SK-N-SH (cell line): ENCODE results near the gene PNLDC1. TPM values are rescaled to one million over a fixed set of nuclear protein-coding genes. Genes with fewer than 3 reads are reported as not detected.

Source experiments
- CTCF ChIA-PET: fragments of 300-600, 350-600 bp; formaldehyde crosslinking; extraction: SDS; loops from one replicate; lab custom pipeline; 2021; lab: Yijun Ruan, JAX
- POLR2A ChIA-PET: fragments of 350-600 bp; sonication (Branson Sonifier 250); formaldehyde crosslinking; extraction: SDS; loops from one replicate; lab custom pipeline; 2020; ENCODE audit warnings: antibody characterized with exemption, inconsistent platforms; lab: Yijun Ruan, JAX
- DNase-seq: peaks from one replicate; pipeline ENCODE4 v3.0.0; 2012
- H2AFZ ChIP-seq: fragments of 200-600 bp; sonication (generic); 2 replicates; pipeline ENCODE4 v1.8.1; 2016; ENCODE audit warnings: antibody characterized with exemption, mild to moderate bottlenecking, low read depth
- H3F3A ChIP-seq: fragments of 200-600 bp; sonication (generic); replicated peaks from 2 replicates; pipeline ENCODE3; 2016; ENCODE audit warnings: antibody characterized with exemption, mild to moderate bottlenecking; ENCODE audit not compliant: insufficient read depth
- H3K27ac ChIP-seq, 2 experiments: fragments of 200-500 bp in 1 of 2; fragments of 200-600 bp in 1 of 2; sonication (Bioruptor generic) in 1 of 2; sonication (generic), shearing (Covaris generic) in 1 of 2; 2 replicates each; pipeline versions ENCODE4 v1.5.1 to v1.6.1; 2014 to 2016; ENCODE audit warnings: low read depth in 2 of 2, inconsistent platforms in 1 of 2, low read length in 1 of 2, mild to moderate bottlenecking in 1 of 2, mixed read lengths in 1 of 2
- H3K27me3 ChIP-seq: fragments of 200-600 bp; sonication (generic), shearing (Covaris generic); 2 replicates; pipeline ENCODE4 v1.6.1; 2016; ENCODE audit warnings: mixed run types; ENCODE audit not compliant: insufficient read depth
- H3K36me3 ChIP-seq, 2 experiments: fragments of 200-500 bp in 1 of 2; fragments of 200-600 bp in 1 of 2; sonication (Bioruptor generic) in 1 of 2; sonication (generic) in 1 of 2; replicated peaks in 1 of 2; 2 replicates each; pipeline versions ENCODE3 to v1.5.1; 2014 to 2016; ENCODE audit warnings: low read length in 1 of 2, mild to moderate bottlenecking in 1 of 2; ENCODE audit not compliant: insufficient read depth in 2 of 2, control insufficient read depth in 1 of 2
- H3K4me1 ChIP-seq, 2 experiments: fragments of 200-500 bp in 1 of 2; fragments of 200-600 bp in 1 of 2; sonication (Bioruptor generic) in 1 of 2; sonication (generic), shearing (Covaris generic) in 1 of 2; 2 replicates each; pipeline versions ENCODE4 v1.5.1 to v1.6.1; 2014 to 2016; ENCODE audit warnings: low read depth in 1 of 2, low read length in 1 of 2, mixed run types in 1 of 2; ENCODE audit not compliant: insufficient read depth in 2 of 2, control insufficient read depth in 1 of 2
- H3K4me2 ChIP-seq: fragments of 200-600 bp; sonication (generic), shearing (Covaris generic); 2 replicates; pipeline ENCODE4 v1.6.1; 2017; ENCODE audit warnings: mixed run types
- H3K4me3 ChIP-seq, 2 experiments: fragments of 200-500 bp in 1 of 2; fragments of 200-600 bp in 1 of 2; sonication (Bioruptor generic) in 1 of 2; sonication (generic), shearing (Covaris generic) in 1 of 2; 2 replicates each; pipeline versions ENCODE4 v1.5.1 to v1.8.1; 2014 to 2016; ENCODE audit warnings: low read depth in 2 of 2, inconsistent platforms in 1 of 2, low read length in 1 of 2, mild to moderate bottlenecking in 1 of 2, mixed read lengths in 1 of 2, moderate library complexity in 1 of 2
- H3K79me2 ChIP-seq: fragments of 200-600 bp; sonication (generic); 2 replicates; pipeline ENCODE4 v1.8.1; 2017; ENCODE audit warnings: mild to moderate bottlenecking; ENCODE audit not compliant: insufficient read depth
- H3K9ac ChIP-seq: fragments of 200-600 bp; sonication (generic); 2 replicates; pipeline ENCODE4 v1.6.1; 2017; ENCODE audit warnings: mixed run types
- H3K9me2 ChIP-seq: fragments of 200-600 bp; sonication (generic); 2 replicates; pipeline ENCODE4 v1.6.1; 2017; ENCODE audit warnings: mixed run types
- H3K9me3 ChIP-seq: fragments of 200-600 bp; sonication (generic); 2 replicates; pipeline ENCODE4 v1.6.1; 2017; ENCODE audit warnings: mixed run types, mild to moderate bottlenecking, moderate library complexity
- H4K20me1 ChIP-seq: fragments of 200-600 bp; sonication (generic); 2 replicates; pipeline ENCODE4 v1.6.1; 2017; ENCODE audit warnings: mild to moderate bottlenecking, mixed run types; ENCODE audit not compliant: insufficient read depth
- FOXJ3 ChIP-seq: sonication (generic); formaldehyde crosslinking; IDR thresholded peaks from 2 replicates; pipeline ENCODE4 v1.5.1; 2020; ENCODE audit warnings: mild to moderate bottlenecking, missing genetic modification reagents
- FOXM1 ChIP-seq: IDR thresholded peaks from 2 replicates; pipeline ENCODE4 v1.4.0; 2012; ENCODE audit warnings: low read depth, mild to moderate bottlenecking
- GABPA ChIP-seq: IDR thresholded peaks from 2 replicates; pipeline ENCODE4 v1.4.0; 2012; ENCODE audit warnings: low read depth, mild to moderate bottlenecking
- MXI1 ChIP-seq: IDR thresholded peaks from 2 replicates; pipeline ENCODE4 v1.6.1; 2012; ENCODE audit warnings: mild to moderate bottlenecking, low read depth, low read length, improper control_type of control experiment
- RFX5 ChIP-seq: IDR thresholded peaks from 2 replicates; pipeline ENCODE4 v1.6.1; 2012; ENCODE audit warnings: mild to moderate bottlenecking, improper control_type of control experiment, low read length
- RXRA ChIP-seq: IDR thresholded peaks from 2 replicates; pipeline ENCODE4 v1.4.0; 2012; ENCODE audit warnings: low read depth, mild to moderate bottlenecking, borderline replicate concordance
- SIN3A ChIP-seq: IDR thresholded peaks from 2 replicates; pipeline ENCODE4 v1.6.1; 2012; ENCODE audit warnings: low read depth, mild to moderate bottlenecking, low read length, moderate library complexity, borderline replicate concordance
- TAF1 ChIP-seq: IDR thresholded peaks from 2 replicates; pipeline ENCODE4 v1.6.1; 2012; ENCODE audit warnings: low read depth, mild to moderate bottlenecking, low read length, moderate library complexity, borderline replicate concordance
- WGBS: methylation state at CpG from one replicate; pipeline ENCODE4 v1.1.6; 2017; ENCODE audit warnings: low lambda C conversion rate; 5-methylcytosine and 5-hydroxymethylcytosine counted together
- polyA plus RNA-seq, 3 experiments: library from polyadenylated mRNA; depleted of rRNA; stranded (reverse); fragments of >200 nt; gene quantifications; 2 replicates each; pipeline ENCODE4 v1.2.3, GENCODE V29; 2012
- TF ChIP-seq, protein P1 (sequence below): fragments of 150-350 bp; IDR thresholded peaks from 2 replicates; pipeline ENCODE4 v1.6.1; 2016; ENCODE audit warnings: mild to moderate bottlenecking, low read depth, low read length
- TF ChIP-seq, protein P2 (sequence below): IDR thresholded peaks from 2 replicates; pipeline ENCODE4 v1.4.0; 2012; ENCODE audit warnings: low read depth, borderline replicate concordance
- TF ChIP-seq, protein P3 (sequence below): fragments of 200-600 bp; sonication (generic); IDR thresholded peaks from 2 replicates; pipeline ENCODE4 v1.6.1; 2017; ENCODE audit warnings: antibody characterized with exemption, mild to moderate bottlenecking, moderate library complexity

PNLDC1 gene
- polyA plus RNA-seq, 1 of the 3 experiments (the other 2 are of a cell fraction), result not detected

DNA sequence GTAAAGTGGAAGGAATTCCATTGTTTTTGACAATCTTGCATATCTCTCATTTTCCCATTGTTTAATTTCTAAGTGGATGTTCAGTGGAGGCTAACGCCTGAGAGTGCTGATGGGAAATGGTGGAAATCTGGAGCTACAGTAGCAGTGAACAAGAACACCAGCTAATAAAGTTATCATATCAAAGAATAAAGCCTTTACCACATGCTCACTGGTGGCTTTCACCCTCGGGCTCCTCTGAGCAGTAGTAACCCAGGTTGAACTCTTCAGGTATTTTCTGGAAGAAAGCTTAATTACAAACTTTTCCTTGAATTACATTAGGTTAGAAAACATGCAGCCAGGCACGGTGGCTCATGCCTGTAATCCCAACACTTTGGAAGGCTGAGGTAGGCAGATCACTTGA, 48.6 kb upstream of the PNLDC1 start (continued):
- TF ChIP-seq SIN3A, result no peak
- TF ChIP-seq FOXM1, result no peak
- no peak for TF ChIP-seq GABPA
- no peak for TF ChIP-seq MXI1
- no peak for TF ChIP-seq TAF1
- TF ChIP-seq, protein P1, sequence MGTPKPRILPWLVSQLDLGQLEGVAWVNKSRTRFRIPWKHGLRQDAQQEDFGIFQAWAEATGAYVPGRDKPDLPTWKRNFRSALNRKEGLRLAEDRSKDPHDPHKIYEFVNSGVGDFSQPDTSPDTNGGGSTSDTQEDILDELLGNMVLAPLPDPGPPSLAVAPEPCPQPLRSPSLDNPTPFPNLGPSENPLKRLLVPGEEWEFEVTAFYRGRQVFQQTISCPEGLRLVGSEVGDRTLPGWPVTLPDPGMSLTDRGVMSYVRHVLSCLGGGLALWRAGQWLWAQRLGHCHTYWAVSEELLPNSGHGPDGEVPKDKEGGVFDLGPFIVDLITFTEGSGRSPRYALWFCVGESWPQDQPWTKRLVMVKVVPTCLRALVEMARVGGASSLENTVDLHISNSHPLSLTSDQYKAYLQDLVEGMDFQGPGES, result no peak

DNA sequence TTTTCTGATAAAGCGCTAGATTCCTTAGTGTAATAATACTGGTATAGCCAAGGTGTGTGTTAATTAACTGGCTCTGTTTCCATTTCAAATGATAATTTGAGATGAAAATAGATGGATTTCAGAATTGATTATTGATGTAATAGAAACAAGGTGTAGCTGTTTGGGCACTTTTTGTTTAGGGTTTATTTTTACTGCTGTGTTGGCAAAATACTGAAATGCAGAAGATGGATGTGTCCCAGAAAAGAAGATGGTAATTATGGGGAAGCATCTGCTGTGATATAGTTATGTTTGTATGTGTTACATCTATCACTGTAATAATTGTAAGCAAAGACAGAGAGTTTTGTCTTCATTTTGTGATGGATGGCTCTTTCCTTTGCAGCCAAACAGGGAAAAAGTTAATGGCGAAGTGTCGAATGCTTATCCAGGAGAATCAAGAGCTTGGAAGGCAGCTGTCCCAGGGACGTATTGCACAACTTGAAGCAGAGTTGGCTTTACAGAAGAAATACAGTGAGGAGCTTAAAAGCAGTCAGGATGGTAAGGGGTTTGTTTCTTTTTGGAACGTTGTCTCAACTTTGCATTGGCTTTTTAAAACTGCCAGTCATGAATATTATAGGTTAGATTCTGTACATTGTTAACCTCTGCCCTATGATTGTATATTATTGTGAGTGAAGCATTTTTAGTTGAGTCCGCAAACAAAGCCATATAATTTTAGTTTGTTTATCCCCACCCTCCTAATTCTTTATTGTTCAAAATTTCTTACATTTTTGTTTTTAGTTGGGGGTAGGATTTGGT, 46.8 kb upstream of the PNLDC1 start:
- Histone ChIP-seq H3K36me3 (peaks cover 90 to 94% of the 10 kb centered on the region in 2 experiments), H3K4me1 (no peaks in the 10 kb centered on the region), H3F3A (peaks cover 38% of the 10 kb centered on the region), H3K27me3 (no peaks in the 10 kb centered on the region), H3K27ac (no peak overlapping the region), H3K9me2 (no peaks in the 10 kb centered on the region), H3K9ac (no peak overlapping the region), H3K4me3 (no peak overlapping the region), H2AFZ (no peak overlapping the region), H4K20me1 (no peaks in the 10 kb centered on the region), H3K9me3 (no peaks in the 10 kb centered on the region), H3K4me2 (no peak overlapping the region), H3K79me2 (peaks cover 67% of the 10 kb centered on the region)
- WGBS, result 91% methylated on average over 6 of the region's 6 CpGs
- ChIA-PET POLR2A (no interaction called here), CTCF (no interaction called here)
- no peak for DNase-seq
- TF ChIP-seq RFX5 (no peak), RXRA (no peak), FOXJ3 (CRISPR knock-in tag) (no peak)
- TF ChIP-seq, protein P2, sequence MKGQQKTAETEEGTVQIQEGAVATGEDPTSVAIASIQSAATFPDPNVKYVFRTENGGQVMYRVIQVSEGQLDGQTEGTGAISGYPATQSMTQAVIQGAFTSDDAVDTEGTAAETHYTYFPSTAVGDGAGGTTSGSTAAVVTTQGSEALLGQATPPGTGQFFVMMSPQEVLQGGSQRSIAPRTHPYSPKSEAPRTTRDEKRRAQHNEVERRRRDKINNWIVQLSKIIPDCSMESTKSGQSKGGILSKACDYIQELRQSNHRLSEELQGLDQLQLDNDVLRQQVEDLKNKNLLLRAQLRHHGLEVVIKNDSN, result no peak
- TF ChIP-seq, protein P3, sequence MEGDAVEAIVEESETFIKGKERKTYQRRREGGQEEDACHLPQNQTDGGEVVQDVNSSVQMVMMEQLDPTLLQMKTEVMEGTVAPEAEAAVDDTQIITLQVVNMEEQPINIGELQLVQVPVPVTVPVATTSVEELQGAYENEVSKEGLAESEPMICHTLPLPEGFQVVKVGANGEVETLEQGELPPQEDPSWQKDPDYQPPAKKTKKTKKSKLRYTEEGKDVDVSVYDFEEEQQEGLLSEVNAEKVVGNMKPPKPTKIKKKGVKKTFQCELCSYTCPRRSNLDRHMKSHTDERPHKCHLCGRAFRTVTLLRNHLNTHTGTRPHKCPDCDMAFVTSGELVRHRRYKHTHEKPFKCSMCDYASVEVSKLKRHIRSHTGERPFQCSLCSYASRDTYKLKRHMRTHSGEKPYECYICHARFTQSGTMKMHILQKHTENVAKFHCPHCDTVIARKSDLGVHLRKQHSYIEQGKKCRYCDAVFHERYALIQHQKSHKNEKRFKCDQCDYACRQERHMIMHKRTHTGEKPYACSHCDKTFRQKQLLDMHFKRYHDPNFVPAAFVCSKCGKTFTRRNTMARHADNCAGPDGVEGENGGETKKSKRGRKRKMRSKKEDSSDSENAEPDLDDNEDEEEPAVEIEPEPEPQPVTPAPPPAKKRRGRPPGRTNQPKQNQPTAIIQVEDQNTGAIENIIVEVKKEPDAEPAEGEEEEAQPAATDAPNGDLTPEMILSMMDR, result no peak
